ENCODE results near the gene MITF. TPM values are rescaled to one million over a fixed set of nuclear protein-coding genes. Genes with fewer than 3 reads are reported as not detected.

MITF gene
- polyA plus RNA-seq, 1 donor from 2014 or later = not detected

- Histone ChIP-seq H3K27me3 (ENCODE audit: insufficient read depth, low read depth, low read length) (no peaks in the 10 kb centered on the region), H4K20me1 (ENCODE audit: insufficient read depth) (no peaks in the 10 kb centered on the region), H3K27ac (ENCODE audit: low read length) (no peak overlapping the region), H3K9ac (ENCODE audit: low read length) (no peak overlapping the region), H3K9me3 (ENCODE audit: low read length) (no peaks in the 10 kb centered on the region), H3K4me2 (ENCODE audit: low read length) (no peak overlapping the region), H3K4me3 (ENCODE audit: low read length) (no peak overlapping the region), H2AFZ (ENCODE audit: low read depth, low read length) (no peak overlapping the region), H3K9me2 (ENCODE audit: insufficient read depth, low read length) (no peaks in the 10 kb centered on the region), H3F3A (ENCODE audit: insufficient read depth, low read length, poor library complexity, severe bottlenecking) (no peaks in the 10 kb centered on the region), H3K36me3 (ENCODE audit: insufficient read depth, low read length) (no peaks in the 10 kb centered on the region), H3K79me2 (replicated peaks; ENCODE audit: insufficient read depth, low read length) (no peaks in the 10 kb centered on the region)
- TF ChIP-seq REST (IDR thresholded peaks at IDR 0.05; ENCODE audit: borderline replicate concordance) (no peak), EP300 (conservative IDR thresholded peaks at IDR 0.05; ENCODE audit: poor library complexity, severe bottlenecking) (no peak), CTCF (IDR thresholded peaks at IDR 0.05; ENCODE audit: poor library complexity, severe bottlenecking) (no peak), EZH2 (IDR thresholded peaks at IDR 0.05; ENCODE audit: borderline replicate concordance, insufficient read depth, low read length, poor library complexity, severe bottlenecking) (no peak), MXI1 (conservative IDR thresholded peaks at IDR 0.05; ENCODE audit: poor library complexity, severe bottlenecking) (no peak), SMC3 (conservative IDR thresholded peaks at IDR 0.05; ENCODE audit: poor library complexity) (no peak), TAF1 (IDR thresholded peaks at IDR 0.05; ENCODE audit: low read depth) (no peak), POLR2AphosphoS5 (IDR thresholded peaks at IDR 0.05) (no peak), RAD21 (conservative IDR thresholded peaks at IDR 0.05) (no peak)
These were observed 111.6 kb downstream of the MITF start for GRCh38 chr3:69850849-69851248.

GRCh38 chr3:69853027-69853426, 113.8 kb downstream of the MITF start:
- TF ChIP-seq SMC3 (conservative IDR thresholded peaks at IDR 0.05; ENCODE audit: poor library complexity) = no peak
- no peaks in the 10 kb centered on the region for H3F3A ChIP-seq (ENCODE audit: insufficient read depth, low read length, poor library complexity, severe bottlenecking)

More at GRCh38 chr3:69853027-69853426, 113.8 kb downstream of the MITF start:
- no peak overlapping the region for H3K4me2 ChIP-seq (ENCODE audit: low read length)
- no peaks in the 10 kb centered on the region for H3K9me2 ChIP-seq (ENCODE audit: insufficient read depth, low read length)
- H3K4me3 ChIP-seq (ENCODE audit: low read length) = no peak overlapping the region
- H3K9me3 ChIP-seq (ENCODE audit: low read length) = no peaks in the 10 kb centered on the region
- H2AFZ ChIP-seq (ENCODE audit: low read depth, low read length) = no peak overlapping the region
- no peak overlapping the region for H3K27ac ChIP-seq (ENCODE audit: low read length)
- H3K36me3 ChIP-seq (ENCODE audit: insufficient read depth, low read length) = no peaks in the 10 kb centered on the region
- no peak overlapping the region for H3K9ac ChIP-seq (ENCODE audit: low read length)
- no peaks in the 10 kb centered on the region for H3K27me3 ChIP-seq (ENCODE audit: insufficient read depth, low read depth, low read length)
- no peaks in the 10 kb centered on the region for H4K20me1 ChIP-seq (ENCODE audit: insufficient read depth)
- H3K79me2 ChIP-seq (replicated peaks; ENCODE audit: insufficient read depth, low read length) = no peaks in the 10 kb centered on the region
